ENCODE results near the gene DCDC2.
"Not testable (repeated sequence)": the region's sequence is repeated elsewhere in the genome, so short reads cannot be mapped to it uniquely, and the experiment has no call there.

- not testable (repeated sequence) for TF ChIP-seq CTCF (IDR thresholded peaks at IDR 0.05); EZH2 (IDR thresholded peaks at IDR 0.05; ENCODE audit: borderline replicate concordance, insufficient read depth, low read depth, low read length, poor library complexity, severe bottlenecking)
Measured at GRCh38 chr6:24400045-24401039, 42.5 kb upstream of the DCDC2 start.
